Measurements from ENCODE around the gene PPP1R9B. TPM values are rescaled to one million over a fixed set of nuclear protein-coding genes. Genes with fewer than 3 reads are reported as not detected.

PPP1R9B gene
- total RNA-seq, 1 experiment from 2014 or later, result 34.8 TPM

DNA sequence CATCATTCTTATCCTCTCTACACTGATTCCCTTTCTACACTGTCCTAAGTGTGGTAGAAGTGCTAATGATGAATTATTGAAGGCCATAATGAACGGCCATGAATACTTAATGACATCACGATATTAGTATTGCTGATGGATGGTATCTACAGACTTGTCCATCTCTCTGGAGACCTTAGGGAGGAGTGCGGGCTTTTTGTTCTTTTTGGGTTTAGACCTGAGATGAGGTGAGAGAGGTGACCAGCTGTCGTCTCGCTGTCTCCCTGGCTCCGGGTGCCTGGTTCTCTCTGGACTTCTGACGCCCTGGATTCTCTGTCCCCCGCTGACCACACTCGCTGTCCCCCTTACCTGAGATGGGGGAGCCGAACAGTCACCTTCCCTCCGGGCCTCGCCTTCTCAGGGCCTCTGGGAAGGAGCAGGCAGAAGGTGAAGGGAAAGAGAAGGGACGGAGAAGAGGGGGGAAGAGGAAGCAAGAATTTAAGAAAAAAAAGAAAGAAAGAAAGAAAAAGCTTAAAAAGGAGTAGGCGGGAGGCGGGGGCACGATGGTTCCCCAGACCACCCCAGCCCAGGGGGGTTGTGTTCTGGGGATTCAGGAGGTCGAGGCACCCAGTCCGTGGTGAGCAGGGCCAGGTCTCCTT, 32.4 kb upstream of the PPP1R9B start:
- Mint-ChIP-seq H3K9me3 (ENCODE audit: unreplicated experiment) (no peaks in the 10 kb centered on the region), H3K27ac (ENCODE audit: low read depth, unreplicated experiment) (no peak overlapping the region), H3K27me3 (ENCODE audit: insufficient read depth, unreplicated experiment) (no peaks in the 10 kb centered on the region), H3K36me3 (ENCODE audit: insufficient read depth, unreplicated experiment) (peaks cover 18% of the 10 kb centered on the region), H3K4me1 (ENCODE audit: insufficient read depth, unreplicated experiment) (peaks cover 43% of the 10 kb centered on the region), H3K4me3 (ENCODE audit: unreplicated experiment) (no peak overlapping the region)
- intact Hi-C loops (cut with micrococcal nuclease), result no loop called here
- TF ChIP-seq CTCF (IDR thresholded peaks at IDR 0.05; ENCODE audit: unreplicated experiment), result no peak
- CTCF ChIA-PET, result interaction anchor here (0.7 to 1.0 kb wide), 4 partner anchors 10 to 21 kb away, joined by 3 to 5 read pairs (median 3); no protein-coding TSS in a partner anchor
- POLR2A ChIA-PET, result interaction anchor here (0.6 to 0.7 kb wide), 2 partner anchors 114 to 752 kb away, joined by 3 read pairs; no protein-coding TSS in a partner anchor
- no peak for DNase-seq (ENCODE audit: unreplicated experiment)
- BruUV-seq (replicated peaks), result no TSS peak

DNA sequence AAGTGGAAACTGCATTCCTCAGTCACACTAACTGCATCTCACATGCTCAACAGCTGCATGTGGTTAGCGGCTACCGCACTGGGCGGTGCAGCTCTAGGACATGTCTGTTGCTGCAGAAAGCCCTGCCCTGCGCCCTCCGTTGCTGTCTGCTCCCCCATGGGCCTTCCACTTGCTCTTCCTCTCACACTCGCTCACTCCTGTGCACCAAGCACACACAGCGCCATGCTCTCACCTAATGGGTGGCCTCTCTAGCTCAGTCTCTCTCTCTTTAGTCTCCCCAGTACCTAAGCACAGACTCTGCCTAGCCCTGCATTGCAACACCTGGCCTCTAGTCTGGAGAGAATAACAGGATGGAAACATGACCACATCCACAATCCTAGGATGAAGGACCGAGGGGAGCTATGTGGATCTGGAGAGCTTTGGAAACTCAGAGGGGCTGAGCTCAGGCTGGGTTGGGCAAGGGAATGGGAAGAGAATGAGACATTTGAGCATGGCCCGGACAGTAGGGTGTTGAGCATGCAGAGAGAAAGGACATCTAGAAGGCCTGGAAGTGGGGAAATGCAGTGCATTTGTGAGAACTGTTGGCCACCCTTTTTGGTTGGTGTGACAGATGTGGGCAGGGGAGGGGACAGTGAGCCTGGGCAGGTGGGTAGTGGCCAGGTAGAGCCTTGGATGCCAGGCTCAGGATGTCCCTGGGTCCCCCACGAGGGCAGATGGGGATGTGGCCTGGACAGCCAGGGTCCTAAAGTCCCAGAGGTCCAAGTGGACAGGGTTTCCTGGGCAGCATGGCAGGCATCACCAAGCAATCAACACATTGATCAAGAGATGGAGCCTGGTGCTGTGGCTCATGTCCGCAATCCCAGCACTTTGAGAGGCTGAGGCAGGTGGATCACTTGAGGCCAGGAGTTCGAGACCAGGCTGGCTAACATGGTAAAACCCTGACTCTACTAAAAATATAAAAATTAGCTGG, 31.4 kb upstream of the PPP1R9B start:
- Mint-ChIP-seq H3K4me3 (ENCODE audit: unreplicated experiment) (no peak overlapping the region), H3K9me3 (ENCODE audit: unreplicated experiment) (no peaks in the 10 kb centered on the region), H3K36me3 (ENCODE audit: insufficient read depth, unreplicated experiment) (peaks cover 8% of the 10 kb centered on the region), H3K27me3 (ENCODE audit: insufficient read depth, unreplicated experiment) (no peaks in the 10 kb centered on the region), H3K4me1 (ENCODE audit: insufficient read depth, unreplicated experiment) (peaks cover 52% of the 10 kb centered on the region), H3K27ac (ENCODE audit: low read depth, unreplicated experiment) (no peak overlapping the region)
- BruUV-seq (replicated peaks), result no TSS peak
- DNase-seq (ENCODE audit: unreplicated experiment), result no peak
- POLR2A ChIA-PET, result interaction anchor here (0.6 to 1.1 kb wide), 3 partner anchors 18 to 115 kb away, joined by 3 to 4 read pairs (median 3); no protein-coding TSS in a partner anchor
- no peak for TF ChIP-seq CTCF (IDR thresholded peaks at IDR 0.05; ENCODE audit: unreplicated experiment)
- intact Hi-C loops (cut with micrococcal nuclease), result no loop called here
- CTCF ChIA-PET, result interaction anchor here (0.6 to 1.5 kb wide), 7 partner anchors 9 to 50 kb away, joined by 3 to 7 read pairs (median 4); no protein-coding TSS in a partner anchor

DNA sequence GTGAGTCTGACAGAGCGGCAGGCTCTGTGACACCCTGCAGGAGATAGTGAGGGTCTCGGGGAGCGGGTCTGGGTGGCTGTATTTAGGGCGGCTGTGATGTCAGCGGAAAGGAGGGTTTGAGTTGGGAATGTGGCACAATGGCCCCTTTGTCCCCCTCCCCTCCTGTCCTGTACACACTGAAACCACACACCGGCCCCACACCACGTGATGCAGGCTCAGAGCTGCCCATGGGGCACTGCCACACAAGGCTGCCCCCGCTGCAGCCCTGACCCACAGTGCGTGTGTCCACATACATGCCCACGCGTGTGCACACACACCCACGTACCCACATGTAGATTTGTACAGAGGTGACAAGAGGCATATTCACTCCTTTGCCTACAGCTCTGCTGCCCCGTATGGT, 30.7 kb upstream of the PPP1R9B start:
- BruUV-seq (replicated peaks), result no TSS peak
- CTCF ChIA-PET, result interaction anchor here (0.6 to 1.5 kb wide), 5 partner anchors 9 to 51 kb away, joined by 3 to 7 read pairs (median 4); no protein-coding TSS in a partner anchor
- Mint-ChIP-seq H3K4me1 (ENCODE audit: insufficient read depth, unreplicated experiment) (peaks cover 53% of the 10 kb centered on the region), H3K27me3 (ENCODE audit: insufficient read depth, unreplicated experiment) (no peaks in the 10 kb centered on the region), H3K27ac (ENCODE audit: low read depth, unreplicated experiment) (no peak overlapping the region), H3K4me3 (ENCODE audit: unreplicated experiment) (no peak overlapping the region), H3K9me3 (ENCODE audit: unreplicated experiment) (no peaks in the 10 kb centered on the region), H3K36me3 (ENCODE audit: insufficient read depth, unreplicated experiment) (peaks cover 8% of the 10 kb centered on the region)
- intact Hi-C loops (cut with micrococcal nuclease), result no loop called here
- POLR2A ChIA-PET, result interaction anchor here (1.1 kb wide), 1 partner anchor 19 kb away, joined by 3 read pairs; no protein-coding TSS in a partner anchor
- DNase-seq (ENCODE audit: unreplicated experiment), result no peak
- no peak for TF ChIP-seq CTCF (IDR thresholded peaks at IDR 0.05; ENCODE audit: unreplicated experiment)

DNA sequence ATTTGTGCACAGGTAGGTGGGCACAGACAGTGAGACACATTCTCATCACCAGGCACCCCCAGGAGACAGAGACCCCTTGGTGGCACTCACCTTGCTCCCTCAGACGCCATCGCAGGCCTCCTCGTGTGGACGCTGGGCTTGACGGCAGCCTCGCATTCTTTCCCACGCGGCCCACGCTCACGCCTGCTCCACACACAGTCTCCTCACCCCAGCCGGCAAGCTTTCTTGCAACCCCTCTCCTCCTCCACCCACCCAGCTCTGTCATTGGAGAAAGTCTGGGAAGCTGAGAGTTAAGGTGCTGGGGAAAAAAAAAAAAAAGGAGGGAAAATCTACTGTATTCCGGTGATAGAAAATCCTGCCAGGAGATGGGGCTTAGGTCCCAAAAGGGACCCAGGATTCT, 30.1 kb upstream of the PPP1R9B start:
- H3K9me3 Mint-ChIP-seq (ENCODE audit: unreplicated experiment), result no peaks in the 10 kb centered on the region
- BruUV-seq (replicated peaks), result no TSS peak
- H3K4me1 Mint-ChIP-seq (ENCODE audit: insufficient read depth, unreplicated experiment), result peaks cover 53% of the 10 kb centered on the region
- peaks cover 8% of the 10 kb centered on the region for H3K36me3 Mint-ChIP-seq (ENCODE audit: insufficient read depth, unreplicated experiment)
- ChIA-PET CTCF (interaction anchor here (0.6 to 1.5 kb wide), 2 partner anchors 11 to 468 kb away, joined by 3 to 7 read pairs; no protein-coding TSS in a partner anchor), POLR2A (interaction anchor here (0.6 to 1.1 kb wide), 2 partner anchors 19 to 86 kb away, joined by 3 read pairs; no protein-coding TSS in a partner anchor)
- H3K27ac Mint-ChIP-seq (ENCODE audit: low read depth, unreplicated experiment), result no peak overlapping the region
- no peak for DNase-seq (ENCODE audit: unreplicated experiment)
- H3K27me3 Mint-ChIP-seq (ENCODE audit: insufficient read depth, unreplicated experiment), result no peaks in the 10 kb centered on the region
- TF ChIP-seq CTCF (IDR thresholded peaks at IDR 0.05; ENCODE audit: unreplicated experiment), result no peak
- H3K4me3 Mint-ChIP-seq (ENCODE audit: unreplicated experiment), result no peak overlapping the region
- intact Hi-C loops (cut with micrococcal nuclease), result no loop called here
